Activated CD8-positive, alpha-beta memory T cell treated with anti-CD3 and anti-CD28 coated beads, Interleukin-2, amount 50 U/mL, for 24 hours (primary cell): ENCODE data around the gene ANKRD36C.
"Not testable (repeated sequence)": the region's sequence is repeated elsewhere in the genome, so short reads cannot be mapped to it uniquely, and the experiment has no call there.

Source experiments
- DNase-seq: peaks from one replicate; pipeline ENCODE4 v3.0.0-alpha.2; 2020; ENCODE audit errors: extremely low read depth

ANKRD36C gene

DNA sequence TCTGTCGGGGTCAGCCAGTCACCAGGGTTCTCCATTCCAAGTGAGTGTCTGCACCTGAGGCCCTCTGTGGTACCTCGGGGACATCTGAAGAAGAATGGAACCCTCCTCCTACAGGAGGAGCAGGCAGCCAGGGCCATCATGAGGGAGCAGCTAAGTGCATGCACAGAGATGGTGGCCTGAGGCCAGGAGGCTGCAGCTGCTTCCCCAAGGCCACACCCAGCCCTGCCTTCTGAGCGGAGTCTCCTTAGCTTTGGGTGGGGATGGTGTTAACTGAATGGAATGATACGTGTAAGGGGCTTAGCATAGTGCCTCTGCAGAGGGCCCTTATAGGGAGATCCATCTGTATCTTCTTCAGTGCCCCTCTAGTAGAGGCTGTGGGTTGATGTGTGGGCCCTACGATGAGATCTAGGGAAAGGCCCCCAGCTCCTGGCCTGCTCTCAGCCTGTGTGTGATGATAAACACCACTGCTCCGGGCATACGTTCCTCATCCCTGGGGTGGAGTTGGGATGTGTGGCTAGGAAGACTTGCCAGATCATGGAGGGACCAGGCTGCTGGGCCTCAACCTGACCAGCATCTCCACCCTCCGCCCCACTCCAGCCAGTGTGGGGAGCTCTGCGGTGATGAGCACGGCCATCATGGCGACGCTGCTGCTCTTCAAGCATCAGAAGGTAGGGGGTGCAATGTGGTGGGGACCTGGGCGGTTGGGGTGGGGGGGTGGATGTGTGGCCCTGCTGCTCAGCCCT, 192.3 kb downstream of the ANKRD36C start:
- DNase-seq, result not testable (repeated sequence)

DNA sequence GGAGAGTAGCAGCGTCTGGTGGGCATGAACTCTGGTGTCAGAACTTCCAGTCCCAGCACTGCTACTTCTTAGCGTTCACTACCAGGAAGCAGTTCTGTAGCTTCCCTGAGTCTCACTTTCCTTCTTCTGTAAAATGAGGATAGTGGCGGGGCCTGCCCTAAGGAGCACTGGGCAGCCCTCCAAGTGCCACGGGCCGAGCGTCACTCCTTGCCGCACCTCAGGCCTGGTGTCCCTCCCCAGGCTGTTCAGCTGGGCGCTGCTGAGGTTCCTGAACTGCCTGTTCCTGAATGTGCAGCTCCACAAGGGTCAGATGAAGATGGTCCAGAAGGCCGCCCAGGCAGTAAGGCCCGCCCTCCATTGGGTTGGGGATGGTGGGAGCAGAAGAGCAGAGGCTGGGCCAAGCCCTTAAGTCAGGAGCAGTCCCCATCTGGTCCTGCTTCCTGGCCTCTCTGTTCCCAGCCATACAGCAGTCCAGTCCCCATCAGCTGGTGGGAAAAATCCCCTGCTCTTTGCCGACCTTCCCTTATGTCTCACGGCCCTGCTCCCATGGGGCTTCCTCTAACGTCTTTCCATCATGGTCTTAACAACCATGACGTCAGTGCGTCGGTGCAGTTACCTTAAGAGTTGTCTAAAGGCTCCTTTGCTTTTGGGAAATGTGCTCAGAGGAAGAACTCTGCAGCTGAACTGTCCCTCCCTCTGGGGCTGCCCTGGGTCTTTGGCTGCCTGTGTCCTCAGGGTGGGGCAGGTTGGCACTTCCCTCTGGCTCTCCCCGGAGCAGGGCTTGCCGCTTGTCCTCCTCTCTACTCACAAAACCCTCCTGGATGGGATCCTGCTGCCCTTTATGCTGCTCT, 195.2 kb downstream of the ANKRD36C start:
- DNase-seq, result not testable (repeated sequence)

DNA sequence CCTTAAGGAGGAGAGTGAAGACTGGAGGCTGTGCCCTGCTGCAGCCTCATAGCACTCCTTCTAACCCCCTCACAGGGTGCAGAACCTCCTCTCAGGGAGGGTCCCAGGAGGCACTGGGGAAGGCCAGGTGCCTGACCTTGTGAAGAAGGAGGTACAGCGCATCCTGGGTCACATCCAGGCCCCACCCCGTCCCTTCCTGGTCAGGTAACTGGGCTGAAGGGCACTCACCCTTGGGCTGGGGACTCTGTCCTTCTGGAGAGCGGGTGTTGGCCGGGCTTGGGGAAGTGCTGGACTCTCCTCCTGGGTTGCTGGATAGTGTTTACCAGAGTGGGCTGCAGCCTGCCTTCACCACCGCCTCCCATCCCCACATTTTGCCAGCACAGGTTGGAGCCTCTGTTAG, 197.7 kb downstream of the ANKRD36C start:
- DNase-seq, result not testable (repeated sequence)

DNA sequence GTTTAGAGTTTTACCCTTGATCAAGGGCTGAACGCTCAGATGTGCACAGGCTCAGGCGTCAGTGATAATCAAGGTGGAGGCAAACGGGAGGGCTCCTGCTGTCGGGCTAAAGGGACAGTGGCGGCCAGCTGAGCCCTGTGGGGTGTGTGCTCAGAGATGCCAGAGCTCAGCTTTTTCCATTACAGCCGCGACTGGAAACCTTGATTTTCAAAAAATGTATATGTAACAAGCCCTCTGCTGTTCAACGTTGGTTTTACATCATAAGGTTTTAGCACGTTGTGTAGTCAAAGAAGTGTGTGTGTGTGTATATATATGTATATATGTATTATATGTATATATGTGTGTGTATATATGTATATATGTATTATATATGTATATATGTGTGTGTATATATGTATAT, 201.4 kb downstream of the ANKRD36C start:
- not testable (repeated sequence) for DNase-seq

DNA sequence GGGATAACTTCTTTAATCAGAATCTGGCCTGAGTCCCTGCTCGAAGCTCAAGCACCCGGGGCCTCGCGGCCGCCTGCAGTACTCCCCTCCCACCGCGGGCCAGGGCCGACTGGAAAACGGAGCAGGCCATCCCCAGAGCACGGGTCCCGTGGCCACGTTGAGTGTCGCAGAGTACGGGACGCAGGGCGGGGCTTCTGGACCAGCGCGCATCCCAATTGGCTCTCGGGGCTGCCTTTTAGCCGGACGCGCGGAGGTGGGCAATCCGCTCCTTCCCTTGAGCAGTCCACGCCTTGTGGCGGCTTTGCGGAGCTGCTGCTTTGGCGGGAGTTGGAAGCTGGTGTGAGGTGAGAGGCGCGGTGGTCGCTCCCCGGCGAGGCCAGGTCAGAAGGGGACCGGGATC, 202.2 kb downstream of the ANKRD36C start:
- not testable (repeated sequence) for DNase-seq

DNA sequence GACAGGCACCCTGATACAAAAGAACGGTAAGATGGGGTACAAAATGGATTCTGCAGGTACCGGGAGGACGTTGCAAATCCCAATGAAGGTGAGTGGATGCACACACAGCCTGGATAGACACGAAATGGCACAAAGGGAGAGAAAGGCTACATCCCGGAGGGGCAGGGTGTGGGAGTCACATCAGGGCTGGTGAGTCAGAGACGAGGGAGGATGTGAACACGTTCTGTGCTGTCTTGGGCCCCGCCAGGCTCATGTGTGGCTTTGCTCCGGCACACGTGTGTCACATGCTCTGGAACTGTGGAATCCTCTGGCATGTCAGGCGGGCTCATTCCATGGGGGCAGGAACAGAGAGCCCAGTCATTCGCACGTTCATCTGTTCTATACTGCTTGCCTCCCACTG, 203.0 kb downstream of the ANKRD36C start:
- DNase-seq, result not testable (repeated sequence)
